Stomach (tissue), 4 donors: Measurements from ENCODE around the gene RRAS.

Experiments
- CTCF ChIP-seq, 7 experiments: fragments of 450-650 bp in 4 of 7; fragments of 200-600 bp in 3 of 7; sonication (generic) in 3 of 7; IDR thresholded peaks; one replicate each; pipeline ENCODE4 v1.5.1; 2016 to 2019; ENCODE audit warnings: antibody characterized with exemption in 7 of 7, control low read depth in 2 of 7, mild to moderate bottlenecking in 1 of 7
- POLR2A ChIP-seq, 4 donors: fragments of 450-650 bp; IDR thresholded peaks; one replicate each; pipeline ENCODE4 v1.6.1; 2016; ENCODE audit warnings: antibody characterized with exemption in 4 of 4, control low read depth in 2 of 4, mild to moderate bottlenecking in 1 of 4, moderate library complexity in 1 of 4

- TF ChIP-seq CTCF (IDR thresholded peaks at IDR 0.05) (no peak), POLR2A (IDR thresholded peaks at IDR 0.05) (no peak)
Measured at GRCh38 chr19:49687566-49688316, 47.8 kb upstream of the RRAS start.
